HepG2 (cell line): Measurements from ENCODE around the gene TIMM8B. TPM values are rescaled to one million over a fixed set of nuclear protein-coding genes. Genes with fewer than 3 reads are reported as not detected.

Experiments
- GMEB1 ChIP-seq: sonication (generic); formaldehyde crosslinking; IDR thresholded peaks from 2 replicates; pipeline ENCODE4 v1.5.1; 2020; ENCODE audit warnings: missing genetic modification reagents, mild to moderate bottlenecking, borderline replicate concordance
- HIC2 ChIP-seq: sonication (generic); formaldehyde crosslinking; IDR thresholded peaks from 2 replicates; pipeline ENCODE4 v1.9.0; 2022; ENCODE audit warnings: low read depth, missing genetic modification reagents
- RAD21 ChIP-seq: fragments of 450-650 bp; formaldehyde crosslinking; IDR thresholded peaks from 2 replicates; pipeline ENCODE4 v1.5.0; 2020; ENCODE audit warnings: mild to moderate bottlenecking
- RFXANK ChIP-seq: IDR thresholded peaks from 2 replicates; pipeline ENCODE4 v1.6.1; 2016
- SMC3 ChIP-seq: IDR thresholded peaks from 2 replicates; pipeline ENCODE4 v1.6.1; 2011; ENCODE audit warnings: low read length, improper control_type of control experiment
- SNAPC2 ChIP-seq: sonication (generic); formaldehyde crosslinking; IDR thresholded peaks from 2 replicates; pipeline ENCODE4 v1.8.1; 2022; ENCODE audit warnings: mild to moderate bottlenecking, missing genetic modification reagents
- STAT6 ChIP-seq: sonication (generic); formaldehyde crosslinking; IDR thresholded peaks from 2 replicates; pipeline ENCODE4 v1.4.0; 2020; ENCODE audit warnings: missing genetic modification reagents, mild to moderate bottlenecking, borderline replicate concordance
- THAP9 ChIP-seq: sonication (generic); formaldehyde crosslinking; IDR thresholded peaks from 2 replicates; pipeline ENCODE4; 2020; ENCODE audit warnings: missing genetic modification reagents, mild to moderate bottlenecking, borderline replicate concordance
- YEATS2 ChIP-seq: sonication (generic); formaldehyde crosslinking; IDR thresholded peaks from 2 replicates; pipeline ENCODE4 v1.4.0; 2020; ENCODE audit warnings: missing genetic modification reagents, borderline replicate concordance
- ZBTB25 ChIP-seq: IDR thresholded peaks from 2 replicates; pipeline ENCODE4 v1.6.1; 2018; ENCODE audit warnings: missing genetic modification reagents
- ZNF512B ChIP-seq: sonication (generic); formaldehyde crosslinking; IDR thresholded peaks from 2 replicates; pipeline ENCODE4 v1.5.1; 2020; ENCODE audit warnings: missing genetic modification reagents, mild to moderate bottlenecking, borderline replicate concordance
- ZNF552 ChIP-seq: sonication (generic); formaldehyde crosslinking; IDR thresholded peaks from 2 replicates; pipeline ENCODE4 v1.9.0; 2022; ENCODE audit warnings: missing genetic modification reagents, mild to moderate bottlenecking, borderline replicate concordance
- ZNF777 ChIP-seq: sonication (generic); formaldehyde crosslinking; IDR thresholded peaks from 2 replicates; pipeline ENCODE4 v1.4.0; 2020; ENCODE audit warnings: missing genetic modification reagents
- ZNF841 ChIP-seq: sonication (generic); formaldehyde crosslinking; IDR thresholded peaks from 2 replicates; pipeline ENCODE4 v1.8.1; 2023; ENCODE audit warnings: missing genetic modification reagents, borderline replicate concordance
- polyA plus RNA-seq, 8 experiments: library from polyadenylated mRNA; depleted of rRNA in 3 of 8; stranded (reverse) in 7 of 8; unstranded in 1 of 8; fragments of >200 nt; fragmentation: Illumina TruSeq in 4 of 8; extraction: Trizol in 4 of 8; gene quantifications; 2 replicates each; pipeline versions ENCODE4 v1.2.1 to v1.2.3, GENCODE V29; 2011 to 2016; ENCODE audit warnings: low read depth in 4 of 8, missing spikeins in 1 of 8, mixed read lengths in 1 of 8; ENCODE audit not compliant: insufficient read depth in 1 of 8
- total RNA-seq, 5 experiments: library from RNA; depleted of rRNA; stranded (reverse); fragments of >200 nt; fragmentation: Illumina TruSeq; extraction: Trizol; gene quantifications; 2 replicates each; pipeline ENCODE4 v1.2.3, GENCODE V29; 2016; ENCODE audit warnings: low read depth in 1 of 5

TIMM8B gene
- total and polyA plus RNA-seq, 2 of the 13 experiments (the other 11 are each of a cell fraction or from before 2014, with no cell fraction given), result 84.5 to 98.3 TPM

- TF ChIP-seq THAP9 (CRISPR knock-in tag) (peak; percentile 62; the same call in 1 of the 2 replicates), YEATS2 (CRISPR knock-in tag) (peak; percentile 84; the same call in 1 of the 2 replicates), ZBTB25 (CRISPR knock-in tag) (peak; percentile 80), ZNF841 (CRISPR knock-in tag) (0 out of 2 replicates have a peak, but pooled peaks have one; percentile 59), SMC3 (no peak), ZNF777 (CRISPR knock-in tag) (no peak), STAT6 (CRISPR knock-in tag) (no peak), ZNF512B (CRISPR knock-in tag) (no peak), SNAPC2 (CRISPR knock-in tag) (no peak), RFXANK (no peak), GMEB1 (CRISPR knock-in tag) (peak; percentile 62; the same call in 1 of the 2 replicates), RAD21 (CRISPR knock-in tag) (no peak), ZNF552 (peak; percentile 77; the same call in 1 of the 2 replicates), HIC2 (CRISPR knock-in tag) (no peak)
These were observed 12.4 kb downstream of the TIMM8B start, which contains the start of the genes NKAPD1 and PIH1D2 (continued) for GRCh38 chr11:112073941-112074811.
